Upper lobe of right lung (tissue), 1 donor: ENCODE data around the gene SLC4A8. TPM values are rescaled to one million over a fixed set of nuclear protein-coding genes. Genes with fewer than 3 reads are reported as not detected.

Experiments used
- ATAC-seq: fragments of 200-7000 bp; cut with Tn5 transposase; one replicate; pipeline ENCODE4 v1.9.1; 2020; ENCODE audit warnings: mild to moderate bottlenecking, moderate library complexity
- DNase-seq: peaks from one replicate; pipeline ENCODE4 v3.0.0-alpha.2; 2020
- H3K27ac ChIP-seq: fragments of 200-600 bp; one replicate; pipeline ENCODE4 v1.8.0; 2022
- H3K27me3 ChIP-seq: fragments of 200-600 bp; one replicate; pipeline ENCODE4 v1.8.0; 2022; ENCODE audit warnings: mild to moderate bottlenecking
- H3K36me3 ChIP-seq: fragments of 200-600 bp; one replicate; pipeline ENCODE4 v1.8.0; 2022
- H3K4me1 ChIP-seq: fragments of 200-600 bp; one replicate; pipeline ENCODE4 v1.8.0; 2022
- H3K4me3 ChIP-seq: fragments of 200-600 bp; one replicate; pipeline ENCODE4 v1.8.0; 2022; ENCODE audit warnings: mild to moderate bottlenecking
- H3K9me3 ChIP-seq: fragments of 200-600 bp; one replicate; pipeline ENCODE4 v1.8.0; 2022
- CTCF ChIP-seq: fragments of 200-600 bp; IDR thresholded peaks from one replicate; pipeline ENCODE4 v1.8.0; 2022; ENCODE audit warnings: antibody characterized with exemption
- intact Hi-C: fragments of 100-400 bp; cut with DNase I; formaldehyde crosslinking; loops from one replicate; pipeline ENCODE4 v1.11.0; 2022
- total RNA-seq: library from RNA; stranded (reverse); fragmentation: NEBNext Ultra II Directional; extraction: Animal tissue kit (Norgen Biotek cat#: 25700); gene quantifications from one replicate; pipeline ENCODE4 v1.2.1, GENCODE V29; 2021
- donor health status: DM: no; HTN: yes; CAD: no; lungs with severe emphysema.

SLC4A8 gene
- total RNA-seq, 1 donor from 2014 or later, result 2.5 TPM

GRCh38 chr12:51538149-51538548 lies 113.5 kb downstream of the SLC4A8 start:
- Histone ChIP-seq H3K36me3 (no peaks in the 10 kb centered on the region), H3K9me3 (no peaks in the 10 kb centered on the region), H3K27me3 (peaks cover 10% of the 10 kb centered on the region), H3K4me3 (no peak overlapping the region), H3K4me1 (no peaks in the 10 kb centered on the region), H3K27ac (no peak overlapping the region)
- intact Hi-C loops, result loop anchor here (10.0 kb wide), 1 partner anchor 113 kb away; the partner anchor contains the start of gene SLC4A8
- DNase-seq (no peak), ATAC-seq (no peak)
- no peak for TF ChIP-seq CTCF

- TF ChIP-seq CTCF, result no peak
- intact Hi-C loops, result loop anchor here (10.0 kb wide), 1 partner anchor 114 kb away; the partner anchor contains the start of gene SLC4A8
- ATAC-seq, result no peak
- Histone ChIP-seq H3K4me1 (no peaks in the 10 kb centered on the region), H3K27ac (no peak overlapping the region), H3K9me3 (no peaks in the 10 kb centered on the region), H3K27me3 (peaks cover 10% of the 10 kb centered on the region), H3K4me3 (no peak overlapping the region), H3K36me3 (no peaks in the 10 kb centered on the region)
- no peak for DNase-seq
Measured at GRCh38 chr12:51538599-51538998, 114.0 kb downstream of the SLC4A8 start.

GRCh38 chr12:51540996-51541395 lies 116.4 kb downstream of the SLC4A8 start:
- no peak overlapping the region for H3K27ac ChIP-seq
- no peak overlapping the region for H3K4me3 ChIP-seq
- ATAC-seq (no peak), DNase-seq (no peak)
- intact Hi-C loops, result no loop called here
- H3K4me1 ChIP-seq, result no peaks in the 10 kb centered on the region
- TF ChIP-seq CTCF, result no peak
- H3K9me3 ChIP-seq, result no peaks in the 10 kb centered on the region
- peaks cover 26% of the 10 kb centered on the region for H3K27me3 ChIP-seq
- H3K36me3 ChIP-seq, result no peaks in the 10 kb centered on the region

GRCh38 chr12:51546097-51546496 lies 121.5 kb downstream of the SLC4A8 start:
- Histone ChIP-seq H3K27me3 (peaks cover 20% of the 10 kb centered on the region), H3K27ac (no peak overlapping the region), H3K4me3 (no peak overlapping the region), H3K36me3 (no peaks in the 10 kb centered on the region), H3K4me1 (no peaks in the 10 kb centered on the region), H3K9me3 (no peaks in the 10 kb centered on the region)
- no peak for TF ChIP-seq CTCF
- ATAC-seq (no peak), DNase-seq (no peak)
- intact Hi-C loops, result no loop called here

- no peak for DNase-seq
- H3K4me1 ChIP-seq, result no peaks in the 10 kb centered on the region
- no peak for ATAC-seq
- no peaks in the 10 kb centered on the region for H3K36me3 ChIP-seq
- intact Hi-C loops, result no loop called here
- no peaks in the 10 kb centered on the region for H3K9me3 ChIP-seq
- no peak overlapping the region for H3K4me3 ChIP-seq
- peaks cover 20% of the 10 kb centered on the region for H3K27me3 ChIP-seq
- no peak overlapping the region for H3K27ac ChIP-seq
- no peak for TF ChIP-seq CTCF
Measured at GRCh38 chr12:51547606-51548005, 123.0 kb downstream of the SLC4A8 start.

GRCh38 chr12:51548241-51548640 lies 123.6 kb downstream of the SLC4A8 start:
- Histone ChIP-seq H3K27ac (no peak overlapping the region), H3K27me3 (peaks cover 20% of the 10 kb centered on the region), H3K9me3 (no peaks in the 10 kb centered on the region), H3K36me3 (no peaks in the 10 kb centered on the region), H3K4me3 (no peak overlapping the region), H3K4me1 (no peaks in the 10 kb centered on the region)
- no peak for ATAC-seq
- TF ChIP-seq CTCF, result no peak
- DNase-seq, result no peak
- intact Hi-C loops, result no loop called here
